SK-N-SH treated with all-trans-retinoic acid at 6 μM for 48 hours (cell line): ENCODE data around the gene DHPS.

ENCODE experiments used
- ATAC-seq: fragments of 200-7000 bp; cut with Tn5 transposase; 3 replicates; pipeline ENCODE4 v1.9.1; 2020; ENCODE audit warnings: mild to moderate bottlenecking, moderate library complexity
- ARNTL ChIP-seq: fragments of 450-650 bp; formaldehyde crosslinking; IDR thresholded peaks from 2 replicates; pipeline ENCODE4 v1.5.0; 2020; ENCODE audit warnings: low read depth, mild to moderate bottlenecking, moderate library complexity, borderline replicate concordance
- BACH2 ChIP-seq: fragments of 250-450 bp; sonication (Bioruptor Pico); IDR thresholded peaks from 2 replicates; pipeline ENCODE4 v1.9.0; 2021; ENCODE audit warnings: mild to moderate bottlenecking, borderline replicate concordance
- CSDC2 ChIP-seq: fragments of 250-450 bp; sonication (Bioruptor Pico); IDR thresholded peaks from 2 replicates; pipeline ENCODE4 v1.5.0; 2020; ENCODE audit warnings: mild to moderate bottlenecking, moderate library complexity
- CSRNP3 ChIP-seq: fragments of 250-450 bp; sonication (Bioruptor Pico); IDR thresholded peaks from 2 replicates; pipeline ENCODE4 v1.5.1; 2021; ENCODE audit warnings: mild to moderate bottlenecking, moderate library complexity
- ESRRG ChIP-seq: fragments of 250-450 bp; sonication (Bioruptor Pico); IDR thresholded peaks from 2 replicates; pipeline ENCODE4 v1.6.1; 2021; ENCODE audit warnings: mild to moderate bottlenecking
- PPARA ChIP-seq: fragments of 250-450 bp; sonication (Bioruptor Pico); IDR thresholded peaks from 2 replicates; pipeline ENCODE4 v1.5.0; 2020; ENCODE audit warnings: mild to moderate bottlenecking, borderline replicate concordance
- RARB ChIP-seq: fragments of 250-450 bp; sonication (Bioruptor Pico); IDR thresholded peaks from 2 replicates; pipeline ENCODE4 v1.8.0; 2021; ENCODE audit warnings: mild to moderate bottlenecking, moderate library complexity
- SNAI2 ChIP-seq: fragments of 250-450 bp; sonication (Bioruptor Pico); IDR thresholded peaks from 2 replicates; pipeline ENCODE4 v1.5.0; 2020; ENCODE audit warnings: mild to moderate bottlenecking, moderate library complexity
- TSHZ2 ChIP-seq: fragments of 250-450 bp; sonication (Bioruptor Pico); IDR thresholded peaks from 2 replicates; pipeline ENCODE4 v1.5.0; 2020; ENCODE audit warnings: mild to moderate bottlenecking, moderate library complexity
- ZC3H10 ChIP-seq: fragments of 250-450 bp; sonication (Bioruptor Pico); IDR thresholded peaks from 2 replicates; pipeline ENCODE4 v1.5.1; 2021; ENCODE audit warnings: mild to moderate bottlenecking, moderate library complexity
- ZFP30 ChIP-seq: fragments of 450-650 bp; formaldehyde crosslinking; IDR thresholded peaks from 2 replicates; pipeline ENCODE4 v1.5.0; 2022; ENCODE audit warnings: mild to moderate bottlenecking, moderate library complexity
- ZNF565 ChIP-seq: fragments of 450-650 bp; formaldehyde crosslinking; conservative IDR thresholded peaks from 2 replicates; pipeline ENCODE4 v1.5.0; 2020; ENCODE audit warnings: low read depth, mild to moderate bottlenecking, moderate library complexity
- ZNF70 ChIP-seq: fragments of 450-650 bp; formaldehyde crosslinking; IDR thresholded peaks from 2 replicates; pipeline ENCODE4 v1.5.0; 2020; ENCODE audit warnings: mild to moderate bottlenecking, moderate library complexity
- ZNF8 ChIP-seq: fragments of 450-650 bp; formaldehyde crosslinking; IDR thresholded peaks from 2 replicates; pipeline ENCODE4 v1.5.0; 2020; ENCODE audit warnings: mild to moderate bottlenecking, moderate library complexity
- TF ChIP-seq, protein P1 (sequence below): fragments of 250-450 bp; sonication (Bioruptor Pico); IDR thresholded peaks from 2 replicates; pipeline ENCODE4 v1.8.0; 2021; ENCODE audit warnings: low read depth, mild to moderate bottlenecking, moderate library complexity, borderline replicate concordance
- TF ChIP-seq, protein P2 (sequence below): fragments of 250-450 bp; sonication (Bioruptor Pico); IDR thresholded peaks from 2 replicates; pipeline ENCODE4 v1.8.0; 2020; ENCODE audit warnings: mild to moderate bottlenecking, moderate library complexity, borderline replicate concordance

DHPS gene

GRCh38 chr19:12629215-12629614 is 52.5 kb downstream of the DHPS start:
- no peak for ATAC-seq
- TF ChIP-seq RARB (CRISPR knock-in tag) (no peak), ZC3H10 (CRISPR knock-in tag) (no peak), TSHZ2 (no peak), ESRRG (CRISPR knock-in tag) (no peak), ZNF8 (no peak), CSRNP3 (CRISPR knock-in tag) (no peak), SNAI2 (CRISPR knock-in tag) (no peak)

DNA sequence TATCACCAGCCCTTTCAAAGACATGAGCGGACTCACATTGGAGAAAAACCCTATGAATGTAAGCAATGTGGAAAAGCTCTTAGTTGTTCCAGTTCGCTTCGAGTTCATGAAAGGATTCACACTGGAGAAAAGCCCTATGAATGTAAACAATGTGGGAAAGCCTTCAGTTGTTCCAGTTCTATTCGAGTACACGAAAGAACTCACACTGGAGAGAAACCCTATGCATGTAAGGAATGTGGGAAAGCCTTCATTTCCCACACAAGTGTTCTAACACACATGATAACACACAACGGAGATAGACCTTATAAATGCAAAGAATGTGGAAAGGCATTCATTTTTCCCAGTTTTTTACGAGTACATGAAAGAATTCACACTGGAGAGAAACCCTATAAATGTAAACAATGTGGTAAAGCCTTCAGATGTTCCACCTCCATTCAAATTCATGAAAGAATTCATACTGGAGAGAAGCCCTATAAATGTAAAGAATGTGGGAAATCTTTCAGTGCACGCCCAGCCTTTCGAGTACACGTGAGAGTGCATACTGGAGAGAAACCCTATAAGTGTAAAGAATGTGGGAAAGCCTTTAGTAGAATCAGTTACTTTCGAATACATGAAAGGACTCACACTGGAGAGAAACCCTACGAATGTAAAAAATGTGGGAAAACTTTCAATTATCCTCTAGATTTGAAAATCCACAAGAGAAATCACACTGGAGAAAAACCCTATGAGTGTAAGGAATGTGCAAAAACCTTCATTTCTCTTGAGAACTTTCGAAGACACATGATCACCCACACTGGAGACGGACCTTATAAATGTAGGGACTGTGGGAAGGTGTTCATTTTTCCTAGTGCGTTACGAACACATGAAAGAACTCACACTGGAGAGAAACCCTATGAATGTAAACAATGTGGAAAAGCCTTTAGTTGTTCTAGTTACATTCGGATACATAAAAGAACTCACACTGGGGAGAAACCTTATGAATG is 53.3 kb downstream of the DHPS start:
- no peak for ATAC-seq
- TF ChIP-seq PPARA (CRISPR knock-in tag) (no peak), BACH2 (no peak), CSDC2 (no peak), ZNF565 (CRISPR knock-in tag) (no peak), CSRNP3 (CRISPR knock-in tag) (no peak), TSHZ2 (no peak), ARNTL (CRISPR knock-in tag) (no peak), RARB (CRISPR knock-in tag) (no peak), ZC3H10 (CRISPR knock-in tag) (no peak), ZNF8 (no peak), ZFP30 (no peak), ZNF70 (CRISPR knock-in tag) (no peak)
- TF ChIP-seq, protein P1, sequence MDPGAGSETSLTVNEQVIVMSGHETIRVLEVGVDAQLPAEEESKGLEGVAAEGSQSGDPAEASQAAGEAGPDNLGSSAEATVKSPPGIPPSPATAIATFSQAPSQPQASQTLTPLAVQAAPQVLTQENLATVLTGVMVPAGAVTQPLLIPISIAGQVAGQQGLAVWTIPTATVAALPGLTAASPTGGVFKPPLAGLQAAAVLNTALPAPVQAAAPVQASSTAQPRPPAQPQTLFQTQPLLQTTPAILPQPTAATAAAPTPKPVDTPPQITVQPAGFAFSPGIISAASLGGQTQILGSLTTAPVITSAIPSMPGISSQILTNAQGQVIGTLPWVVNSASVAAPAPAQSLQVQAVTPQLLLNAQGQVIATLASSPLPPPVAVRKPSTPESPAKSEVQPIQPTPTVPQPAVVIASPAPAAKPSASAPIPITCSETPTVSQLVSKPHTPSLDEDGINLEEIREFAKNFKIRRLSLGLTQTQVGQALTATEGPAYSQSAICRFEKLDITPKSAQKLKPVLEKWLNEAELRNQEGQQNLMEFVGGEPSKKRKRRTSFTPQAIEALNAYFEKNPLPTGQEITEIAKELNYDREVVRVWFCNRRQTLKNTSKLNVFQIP, result no peak
- TF ChIP-seq, protein P2, sequence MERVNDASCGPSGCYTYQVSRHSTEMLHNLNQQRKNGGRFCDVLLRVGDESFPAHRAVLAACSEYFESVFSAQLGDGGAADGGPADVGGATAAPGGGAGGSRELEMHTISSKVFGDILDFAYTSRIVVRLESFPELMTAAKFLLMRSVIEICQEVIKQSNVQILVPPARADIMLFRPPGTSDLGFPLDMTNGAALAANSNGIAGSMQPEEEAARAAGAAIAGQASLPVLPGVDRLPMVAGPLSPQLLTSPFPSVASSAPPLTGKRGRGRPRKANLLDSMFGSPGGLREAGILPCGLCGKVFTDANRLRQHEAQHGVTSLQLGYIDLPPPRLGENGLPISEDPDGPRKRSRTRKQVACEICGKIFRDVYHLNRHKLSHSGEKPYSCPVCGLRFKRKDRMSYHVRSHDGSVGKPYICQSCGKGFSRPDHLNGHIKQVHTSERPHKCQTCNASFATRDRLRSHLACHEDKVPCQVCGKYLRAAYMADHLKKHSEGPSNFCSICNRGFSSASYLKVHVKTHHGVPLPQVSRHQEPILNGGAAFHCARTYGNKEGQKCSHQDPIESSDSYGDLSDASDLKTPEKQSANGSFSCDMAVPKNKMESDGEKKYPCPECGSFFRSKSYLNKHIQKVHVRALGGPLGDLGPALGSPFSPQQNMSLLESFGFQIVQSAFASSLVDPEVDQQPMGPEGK (CRISPR knock-in tag), result no peak
